Osteoblast (primary cell): ENCODE results near the gene RNF128. TPM values are rescaled to one million over a fixed set of nuclear protein-coding genes. Genes with fewer than 3 reads are reported as not detected.

Source experiments
- total RNA-seq: library from RNA; depleted of rRNA; stranded (reverse); fragments of >200 nt; gene quantifications from 2 replicates; pipeline ENCODE4 v1.2.3, GENCODE V29; 2012

Gene RNF128
- total RNA-seq, 1 donor = 0.72 TPM

Other genes with a start within 250 kb of the RNF128 start
- gene RADX, start 114.7 kb upstream of the RNF128 start, total RNA-seq = 1.2 and 1.4 TPM in 2 replicates
- 12.3 and 14.7 TPM in 2 replicates for gene TBC1D8B, start 76.0 kb downstream of the RNF128 start, total RNA-seq
- gene RIPPLY1, start 176.6 kb downstream of the RNF128 start, total RNA-seq = not detected in 2 replicates
- gene CLDN2, start 193.7 kb downstream of the RNF128 start, total RNA-seq = not detected in 2 replicates